GM20000 (cell line): ENCODE results near the gene PURA.

ENCODE experiments used
- DNase-seq: peaks from one replicate; pipeline ENCODE4 v3.0.0; 2012; ENCODE audit warnings: low spot score
- TF ChIP-seq, protein P1 (sequence below): IDR thresholded peaks from 2 replicates; pipeline ENCODE4 v1.5.1; 2012; ENCODE audit warnings: mild to moderate bottlenecking, control low read depth; ENCODE audit errors: extremely low read depth, missing control alignments

The PURA gene

DNA sequence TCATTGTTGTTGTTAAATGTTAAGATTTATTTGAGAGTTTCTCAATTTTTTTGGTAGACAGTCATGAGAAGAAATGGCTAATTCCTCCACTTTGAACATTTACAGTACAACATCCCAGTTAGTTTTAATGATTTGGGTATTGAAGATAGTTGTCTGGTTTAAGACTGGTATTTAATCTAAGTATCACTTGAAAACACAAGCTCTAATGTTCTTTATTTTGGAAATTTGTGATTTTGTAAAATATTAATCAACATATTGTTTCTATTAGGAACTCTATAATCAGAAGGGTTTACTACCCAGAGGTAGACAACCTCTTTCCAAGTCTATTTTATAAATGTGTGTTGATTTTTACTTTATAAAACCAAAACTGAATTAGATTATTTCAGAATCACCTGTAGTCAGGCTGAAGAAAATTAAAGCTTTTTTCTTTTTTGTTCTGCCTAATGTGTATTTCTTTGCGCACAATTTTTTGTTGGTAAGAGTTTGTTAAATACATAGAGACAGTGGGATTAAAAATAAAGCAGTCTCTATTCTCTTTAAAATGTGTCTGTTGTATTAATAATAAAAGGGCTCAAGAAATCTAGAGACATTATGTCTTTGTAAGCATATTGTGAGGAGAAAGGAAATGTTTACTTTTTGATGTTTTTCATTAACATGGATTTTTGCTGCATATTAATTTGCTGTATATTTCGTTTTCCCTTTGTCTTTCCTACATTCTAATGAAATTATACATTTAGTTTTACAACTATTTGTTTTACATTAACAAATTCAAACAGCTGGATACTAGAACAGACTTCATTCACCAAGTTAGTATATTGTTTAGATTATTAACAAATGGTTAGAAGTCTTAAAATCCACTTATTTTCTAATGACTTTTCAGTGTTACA, 3.9 kb upstream of the PURA start:
- TF ChIP-seq, protein P1, sequence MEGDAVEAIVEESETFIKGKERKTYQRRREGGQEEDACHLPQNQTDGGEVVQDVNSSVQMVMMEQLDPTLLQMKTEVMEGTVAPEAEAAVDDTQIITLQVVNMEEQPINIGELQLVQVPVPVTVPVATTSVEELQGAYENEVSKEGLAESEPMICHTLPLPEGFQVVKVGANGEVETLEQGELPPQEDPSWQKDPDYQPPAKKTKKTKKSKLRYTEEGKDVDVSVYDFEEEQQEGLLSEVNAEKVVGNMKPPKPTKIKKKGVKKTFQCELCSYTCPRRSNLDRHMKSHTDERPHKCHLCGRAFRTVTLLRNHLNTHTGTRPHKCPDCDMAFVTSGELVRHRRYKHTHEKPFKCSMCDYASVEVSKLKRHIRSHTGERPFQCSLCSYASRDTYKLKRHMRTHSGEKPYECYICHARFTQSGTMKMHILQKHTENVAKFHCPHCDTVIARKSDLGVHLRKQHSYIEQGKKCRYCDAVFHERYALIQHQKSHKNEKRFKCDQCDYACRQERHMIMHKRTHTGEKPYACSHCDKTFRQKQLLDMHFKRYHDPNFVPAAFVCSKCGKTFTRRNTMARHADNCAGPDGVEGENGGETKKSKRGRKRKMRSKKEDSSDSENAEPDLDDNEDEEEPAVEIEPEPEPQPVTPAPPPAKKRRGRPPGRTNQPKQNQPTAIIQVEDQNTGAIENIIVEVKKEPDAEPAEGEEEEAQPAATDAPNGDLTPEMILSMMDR: no peak
- no peak for DNase-seq

DNA sequence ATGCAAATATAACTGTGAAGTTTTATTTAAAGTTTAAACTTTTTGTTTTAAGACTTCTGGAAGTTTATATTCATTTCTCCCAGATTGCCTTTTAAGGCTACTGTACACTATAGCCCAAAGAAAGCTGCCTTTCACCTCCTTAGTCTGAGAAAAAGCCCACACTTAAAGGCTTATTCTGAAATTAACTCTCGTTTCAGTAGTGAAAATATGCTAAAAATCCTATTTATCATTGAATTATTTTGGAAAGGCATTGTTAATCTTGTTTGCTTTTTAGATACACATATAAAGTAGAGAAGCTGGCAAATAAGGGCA, 3.3 kb upstream of the PURA start:
- TF ChIP-seq, protein P1: no peak
- no peak for DNase-seq

DNA sequence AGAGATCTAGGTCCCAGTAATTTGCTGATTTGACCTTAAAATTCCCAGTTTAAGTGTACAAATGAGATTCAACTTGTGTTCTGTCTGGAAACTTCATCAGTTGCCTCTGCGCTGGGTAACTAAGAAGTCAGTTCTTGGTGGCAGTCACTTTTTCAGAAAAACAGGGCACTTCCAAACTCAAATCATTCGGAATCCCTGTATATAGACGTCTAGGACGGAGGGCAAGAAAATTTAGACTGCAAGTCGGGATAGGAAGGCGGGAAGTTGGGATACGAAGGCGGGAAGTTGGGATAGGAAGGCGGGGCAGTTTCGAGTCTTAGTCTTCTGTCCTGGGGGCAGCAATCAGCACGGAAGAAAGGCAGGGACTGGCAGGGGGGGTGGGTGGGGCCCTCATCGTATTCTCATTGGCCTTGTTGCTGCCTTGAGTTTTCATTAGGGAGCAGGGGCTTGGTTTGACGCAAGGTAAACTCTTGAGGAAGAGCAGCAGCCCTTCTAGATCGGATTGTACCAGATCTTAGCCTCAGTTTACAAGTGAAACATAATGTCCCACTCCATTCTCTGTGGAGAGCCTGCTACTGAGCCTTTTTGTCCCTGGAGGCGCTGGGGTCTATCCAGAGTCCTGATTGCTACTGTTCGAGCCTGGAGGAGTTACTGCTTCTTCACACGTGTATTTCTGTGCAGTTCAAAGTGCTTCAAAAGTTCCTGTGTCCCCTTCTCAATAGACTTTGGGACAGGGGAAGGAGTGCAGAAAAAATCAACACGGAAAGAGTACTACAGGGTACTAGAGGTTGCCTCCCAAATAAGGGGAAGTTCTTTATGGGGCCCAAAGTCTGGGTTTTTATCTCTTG, 2.7 kb upstream of the PURA start:
- DNase-seq: no peak
- TF ChIP-seq, protein P1: no peak

DNA sequence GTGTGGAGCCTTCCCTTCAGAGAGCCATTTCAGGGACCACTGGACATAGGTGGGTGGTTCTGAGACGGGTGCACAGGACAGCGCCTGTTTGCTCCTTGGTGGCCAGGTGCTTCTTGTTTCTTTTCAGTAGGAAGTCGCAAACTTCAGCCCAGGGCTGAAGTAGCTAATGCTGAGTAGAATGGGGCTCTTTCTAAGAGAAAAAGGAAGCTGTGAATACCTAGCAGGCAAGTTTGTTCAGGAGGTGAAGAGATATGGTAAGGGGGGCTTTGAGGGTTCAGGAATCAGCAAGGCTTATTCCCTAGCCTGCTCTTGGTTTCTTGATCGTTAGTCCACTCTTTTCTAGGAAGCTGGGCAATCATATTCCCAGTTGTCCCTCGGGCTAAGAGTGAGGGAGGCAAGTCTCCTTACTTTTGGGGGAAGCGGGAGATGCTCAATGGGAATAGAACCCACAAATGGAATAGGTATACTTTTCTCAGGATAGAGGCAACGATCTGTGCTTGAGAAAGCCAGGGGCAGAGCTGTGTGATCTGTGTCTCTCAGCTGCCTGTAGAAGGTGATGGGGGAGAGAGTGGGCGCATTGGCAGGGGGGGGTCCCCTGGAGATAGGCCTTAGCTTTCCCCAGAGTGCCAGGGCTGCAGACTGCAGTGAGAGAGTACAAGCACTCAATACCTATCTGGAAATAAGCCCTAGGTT, 1.9 kb upstream of the PURA start:
- TF ChIP-seq, protein P1: no peak
- DNase-seq: no peak

DNA sequence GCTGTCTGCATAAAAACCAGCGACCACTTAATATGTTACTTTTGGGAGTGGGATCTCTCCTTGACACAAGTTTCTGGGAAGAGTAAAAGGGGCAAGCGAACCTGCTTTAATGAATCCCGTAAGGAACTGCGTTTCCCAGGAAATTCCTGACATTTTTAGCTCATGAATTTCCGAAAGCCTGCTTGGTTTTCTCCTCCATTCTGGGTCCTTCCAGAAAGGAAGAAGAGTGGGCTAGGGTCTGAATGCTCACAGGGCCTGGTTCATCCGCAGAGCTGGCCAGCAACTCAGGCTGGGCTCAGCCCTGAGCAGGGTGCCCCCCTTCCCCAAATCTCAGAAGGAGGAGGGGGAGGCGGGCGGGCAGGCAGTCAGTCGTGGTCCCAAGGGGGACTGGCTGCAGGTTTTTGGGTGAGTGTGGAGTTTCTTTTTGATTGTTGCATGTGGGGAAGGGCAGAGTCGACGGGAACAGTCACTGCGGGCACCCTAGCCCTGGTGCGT, 1.2 kb upstream of the PURA start:
- TF ChIP-seq, protein P1: no peak
- DNase-seq: no peak

DNA sequence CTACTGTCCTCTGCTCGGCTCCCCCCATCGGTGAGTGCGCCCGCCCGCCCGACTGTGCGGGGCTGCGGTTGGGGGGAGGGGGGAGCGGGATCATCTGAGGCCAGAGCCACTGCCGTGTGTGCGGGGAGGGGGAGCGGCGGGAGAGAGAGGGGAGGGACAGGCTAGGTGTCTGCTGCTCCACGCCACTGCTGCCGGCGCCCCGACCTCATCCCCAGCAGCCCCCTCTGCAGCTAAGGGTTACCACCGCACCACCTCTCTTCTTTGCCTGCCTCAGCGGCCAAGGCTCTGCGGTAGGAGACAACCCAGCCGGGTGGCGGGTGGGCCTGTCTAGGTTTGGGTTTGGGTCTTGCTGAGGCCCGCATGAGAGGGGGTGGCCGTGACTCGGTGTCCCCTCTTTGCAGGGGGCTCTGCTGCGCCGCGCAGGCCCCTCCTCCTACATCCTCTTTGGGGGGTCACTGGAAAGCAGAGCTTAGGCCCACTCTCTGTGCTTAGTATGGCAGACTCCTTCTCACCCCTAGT, 670 bp upstream of the PURA start:
- TF ChIP-seq, protein P1: no peak
- DNase-seq: no peak
